ENCODE data around the gene FAM133A.

DNA sequence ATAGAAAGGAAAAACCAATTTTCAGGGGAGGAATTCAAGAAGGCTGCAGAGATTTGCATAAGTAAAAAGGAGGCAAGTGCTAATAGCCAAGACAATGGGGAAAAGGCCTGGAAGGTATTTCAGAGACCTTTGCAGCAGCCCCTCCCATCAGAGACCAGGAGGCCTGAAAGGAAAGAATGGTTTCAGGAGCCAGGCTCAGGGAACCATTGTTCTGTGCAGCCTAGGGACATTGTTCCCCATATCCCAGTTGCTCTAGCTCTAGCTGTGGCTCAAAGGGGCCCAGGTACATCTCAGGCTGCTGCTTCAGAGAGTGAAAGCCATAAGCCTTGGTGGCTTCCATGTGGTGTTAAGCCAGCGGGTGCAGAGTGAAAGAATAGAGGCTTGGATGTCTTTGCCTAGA lies 24.6 kb upstream of the FAM133A start:
- TF ChIP-seq GATA2 (IDR thresholded peaks at IDR 0.05; ENCODE audit: low read depth, low read length), result no peak
- no peak for TF ChIP-seq GATA3 (IDR thresholded peaks at IDR 0.05; ENCODE audit: low read depth, low read length)
